Glutamatergic neuron (in vitro differentiated cells): Measurements from ENCODE around the gene CNOT1. TPM values are rescaled to one million over a fixed set of nuclear protein-coding genes. Genes with fewer than 3 reads are reported as not detected.

ENCODE experiments used
- DNase-seq: peaks from one replicate; pipeline ENCODE4 v3.0.0; 2022
- H3K27ac Mint-ChIP-seq: one replicate; pipeline ENCODE4 v1.8.0; 2020; ENCODE audit warnings: mild to moderate bottlenecking, mixed read lengths, inconsistent platforms; ENCODE audit not compliant: unreplicated experiment
- H3K27me3 Mint-ChIP-seq: one replicate; pipeline ENCODE4 v1.8.0; 2020; ENCODE audit warnings: mild to moderate bottlenecking, moderate library complexity, mixed read lengths, inconsistent platforms; ENCODE audit not compliant: unreplicated experiment
- H3K36me3 Mint-ChIP-seq: one replicate; pipeline ENCODE4 v1.8.0; 2020; ENCODE audit warnings: mild to moderate bottlenecking, mixed read lengths, inconsistent platforms; ENCODE audit not compliant: unreplicated experiment
- H3K4me1 Mint-ChIP-seq: one replicate; pipeline ENCODE4 v1.8.0; 2020; ENCODE audit warnings: mild to moderate bottlenecking, low read depth, mixed read lengths, inconsistent platforms; ENCODE audit not compliant: unreplicated experiment
- H3K4me3 Mint-ChIP-seq: one replicate; pipeline ENCODE4 v1.8.0; 2020; ENCODE audit warnings: mild to moderate bottlenecking, mixed read lengths, inconsistent platforms; ENCODE audit not compliant: unreplicated experiment
- H3K9me3 Mint-ChIP-seq: one replicate; pipeline ENCODE4 v1.8.0; 2020; ENCODE audit warnings: mild to moderate bottlenecking, moderate library complexity, mixed read lengths, inconsistent platforms; ENCODE audit not compliant: unreplicated experiment
- CTCF ChIP-seq: fragments of 200-600 bp; sonication (generic); IDR thresholded peaks from one replicate; pipeline ENCODE4 v1.5.0; 2021; ENCODE audit not compliant: partially characterized antibody, unreplicated experiment
- total RNA-seq: library from RNA; stranded (reverse); fragmentation: NEBNext Ultra II Directional; extraction: Animal tissue kit (Norgen Biotek cat#: 25700); gene quantifications from one replicate; pipeline ENCODE4 v1.2.1, GENCODE V29; 2021; ENCODE audit not compliant: unreplicated experiment

Gene CNOT1
- total RNA-seq, 1 donor from 2014 or later, result 165 TPM

- no peak for TF ChIP-seq CTCF
- H3K27ac Mint-ChIP-seq, result no peak overlapping the region
- DNase-seq, result no peak
- no peak overlapping the region for H3K4me3 Mint-ChIP-seq
- H3K9me3 Mint-ChIP-seq, result peaks cover 4% of the 10 kb centered on the region
- H3K27me3 Mint-ChIP-seq, result peaks cover 12% of the 10 kb centered on the region
- H3K4me1 Mint-ChIP-seq, result peaks cover 3% of the 10 kb centered on the region
- H3K36me3 Mint-ChIP-seq, result peaks cover 9% of the 10 kb centered on the region
Observed at GRCh38 chr16:58472266-58472665, 157.4 kb downstream of the CNOT1 start.

GRCh38 chr16:58471209-58471975 lies 158.2 kb downstream of the CNOT1 start:
- peaks cover 3% of the 10 kb centered on the region for H3K4me1 Mint-ChIP-seq
- no peak overlapping the region for H3K4me3 Mint-ChIP-seq
- peaks cover 4% of the 10 kb centered on the region for H3K9me3 Mint-ChIP-seq
- H3K27ac Mint-ChIP-seq, result no peak overlapping the region
- H3K27me3 Mint-ChIP-seq, result peaks cover 12% of the 10 kb centered on the region
- no peak for DNase-seq
- TF ChIP-seq CTCF, result no peak
- peaks cover 9% of the 10 kb centered on the region for H3K36me3 Mint-ChIP-seq

Other genes starting within 250 kb of the CNOT1 start
- gene GINS3, start 237.4 kb downstream of the CNOT1 start, total RNA-seq, result 5.9 TPM
- 677 TPM for gene NDRG4, start 129.7 kb downstream of the CNOT1 start, total RNA-seq
- gene SETD6, start 114.3 kb downstream of the CNOT1 start, total RNA-seq, result 25.9 TPM
- gene SLC38A7, start 54.9 kb upstream of the CNOT1 start, total RNA-seq, result 52.9 TPM
- gene GOT2, start 104.5 kb upstream of the CNOT1 start, total RNA-seq, result 92.5 TPM